GM21529 (cell line): Measurements from ENCODE around the gene RASAL2.
"Not testable (repeated sequence)": the region's sequence is repeated elsewhere in the genome, so short reads cannot be mapped to it uniquely, and the experiment has no call there.

Experiments
- ATAC-seq: cut with Tn5 transposase; IDR thresholded peaks from one replicate; pipeline ENCODE4 v1.9.1; 2021; ENCODE audit not compliant: unreplicated experiment

Gene RASAL2

GRCh38 chr1:178330848-178331497 is 237.1 kb downstream of the RASAL2 start:
- no peak for ATAC-seq

DNA sequence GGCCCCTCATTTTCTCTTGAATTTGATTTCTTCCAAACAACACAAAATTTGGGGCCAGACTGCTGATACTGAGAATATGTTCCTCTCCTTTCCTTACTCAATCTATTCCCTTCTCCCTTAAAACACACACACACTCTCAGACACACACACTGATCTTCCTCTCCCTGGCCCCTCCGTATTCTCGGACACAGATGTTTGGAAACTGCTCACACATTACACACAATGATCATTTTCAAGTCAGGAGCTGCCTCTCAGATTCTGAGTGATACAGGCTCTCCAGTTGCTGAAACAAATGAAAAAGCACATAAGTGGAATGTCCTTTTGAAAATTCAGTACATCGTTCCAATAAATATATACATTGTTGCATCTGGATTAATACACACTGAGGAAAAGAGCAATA is 241.5 kb downstream of the RASAL2 start:
- no peak for ATAC-seq

DNA sequence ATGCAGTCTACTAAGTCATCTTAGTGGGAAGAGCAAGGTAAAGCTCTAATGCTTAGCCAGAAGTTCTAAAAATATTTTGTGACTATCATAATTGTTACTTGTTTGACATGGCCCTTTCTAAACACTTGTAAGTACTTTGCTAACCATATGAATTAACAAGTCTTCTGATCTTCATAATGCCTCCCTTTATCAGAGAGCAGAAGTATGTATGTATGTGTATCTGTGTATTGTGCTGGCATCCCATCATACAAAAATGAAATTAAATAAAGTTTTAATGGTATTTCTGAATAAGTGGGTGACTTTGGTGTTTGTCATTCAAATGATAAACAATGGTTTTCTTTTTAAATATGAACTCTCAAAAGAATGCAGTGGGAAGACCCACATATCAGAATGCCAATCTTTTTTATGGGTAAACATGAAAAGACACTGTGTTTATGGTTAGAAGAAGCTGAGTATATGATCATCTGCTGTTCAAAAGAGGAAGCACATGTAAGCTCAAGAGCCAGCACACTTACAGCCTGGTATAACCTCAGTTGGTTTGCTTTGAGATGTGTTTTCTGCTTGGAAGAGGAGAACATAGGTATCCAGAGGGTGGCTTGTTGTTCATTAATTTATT is 243.3 kb downstream of the RASAL2 start:
- no peak for ATAC-seq

DNA sequence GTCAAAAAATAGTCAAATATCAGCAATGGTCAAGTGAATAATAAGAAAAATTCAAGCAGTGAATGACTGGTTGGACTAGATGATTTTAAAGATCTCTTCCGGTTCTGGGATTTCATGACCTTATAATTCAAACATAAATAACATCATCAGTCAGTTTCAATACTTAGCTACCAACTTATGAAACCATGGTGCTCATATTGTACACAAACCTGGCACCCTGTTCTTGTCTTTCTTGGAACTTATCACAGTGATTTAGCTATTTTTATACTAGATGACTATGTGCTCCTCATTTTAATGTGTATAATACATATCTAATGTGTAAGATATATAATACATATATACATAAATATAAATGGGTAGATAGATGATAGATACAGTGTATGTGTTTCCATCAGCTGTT is 245.9 kb downstream of the RASAL2 start:
- ATAC-seq, result no peak

DNA sequence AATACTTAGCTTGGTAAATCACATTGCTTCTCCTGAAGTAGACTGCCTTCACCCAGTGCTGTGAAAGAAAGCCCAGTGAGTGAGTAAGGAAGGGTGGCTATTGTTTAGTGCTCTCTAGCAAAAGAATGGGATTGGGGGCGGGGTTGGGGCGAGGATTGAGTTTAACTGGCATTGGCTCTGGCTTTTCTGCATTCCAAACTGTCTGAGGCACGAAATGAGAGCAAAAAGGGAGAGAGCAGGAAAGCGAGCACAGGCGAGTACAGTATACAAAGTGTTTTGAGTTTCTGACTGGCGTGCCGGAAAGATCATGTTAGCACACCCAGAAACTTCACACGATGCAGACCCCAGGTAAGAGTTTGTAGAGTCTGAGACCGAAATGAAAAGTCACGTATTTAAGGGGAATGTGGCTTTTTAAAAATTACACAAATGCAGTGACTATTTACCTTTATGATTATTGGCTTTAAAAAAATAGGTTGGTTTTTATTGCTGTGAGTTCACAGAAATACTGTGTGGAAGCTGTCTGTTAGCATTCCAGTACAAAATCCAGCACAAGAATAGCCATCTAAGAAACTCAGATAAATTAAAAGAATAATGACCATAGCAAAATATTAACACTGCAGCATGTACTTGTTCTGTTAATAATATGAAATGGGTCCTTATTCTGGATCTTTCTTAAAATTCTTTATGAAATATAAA is 247.5 kb downstream of the RASAL2 start:
- ATAC-seq, result no peak

DNA sequence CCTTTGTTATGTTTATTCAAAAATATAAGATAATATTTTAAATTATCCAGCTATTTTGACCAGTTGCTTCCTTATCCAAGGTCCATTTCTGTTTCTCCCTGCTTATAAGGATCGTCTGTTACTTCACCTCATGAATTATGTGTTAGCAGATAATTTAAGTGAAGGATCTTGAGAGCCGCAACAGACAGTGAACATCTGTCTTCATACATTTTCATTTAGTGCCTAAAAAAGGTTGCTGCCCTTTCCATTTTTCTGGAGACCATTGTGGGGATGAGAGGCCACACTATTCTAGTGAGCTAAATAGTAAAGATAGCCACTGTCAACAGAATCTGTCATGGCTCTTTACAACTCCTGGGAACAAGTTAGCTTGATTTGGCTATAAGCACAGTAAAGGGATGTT is 248.8 kb downstream of the RASAL2 start:
- ATAC-seq, result no peak

DNA sequence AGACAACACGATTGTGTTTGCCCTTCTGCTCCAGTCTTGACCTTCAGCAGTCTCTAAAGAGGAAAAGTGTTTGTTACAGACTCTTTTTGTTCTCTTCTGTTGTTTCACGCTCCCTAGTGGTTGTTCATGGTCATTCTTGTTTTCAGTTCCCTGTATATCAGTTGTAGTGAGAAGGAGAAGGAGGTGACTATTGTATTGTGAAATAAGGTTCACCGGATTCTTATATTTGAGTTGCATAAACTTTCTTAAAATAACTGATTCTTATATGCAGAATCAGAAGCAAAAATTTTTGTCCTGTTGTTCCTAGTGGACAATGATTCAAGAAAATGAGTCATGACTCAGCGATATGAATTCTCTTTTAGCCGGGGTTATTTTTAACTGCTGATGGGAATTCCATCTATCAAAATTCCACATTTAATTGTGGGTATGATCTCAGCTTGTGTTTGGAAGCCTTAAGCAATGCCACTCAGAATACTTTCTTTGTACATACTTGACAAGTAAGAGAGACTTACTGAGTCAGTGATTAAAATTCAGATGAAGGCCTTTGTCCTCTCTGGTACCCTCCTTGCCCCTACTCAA is 250.7 kb downstream of the RASAL2 start:
- ATAC-seq, result no peak

GRCh38 chr1:178345238-178345637 is 251.3 kb downstream of the RASAL2 start:
- no peak for ATAC-seq

DNA sequence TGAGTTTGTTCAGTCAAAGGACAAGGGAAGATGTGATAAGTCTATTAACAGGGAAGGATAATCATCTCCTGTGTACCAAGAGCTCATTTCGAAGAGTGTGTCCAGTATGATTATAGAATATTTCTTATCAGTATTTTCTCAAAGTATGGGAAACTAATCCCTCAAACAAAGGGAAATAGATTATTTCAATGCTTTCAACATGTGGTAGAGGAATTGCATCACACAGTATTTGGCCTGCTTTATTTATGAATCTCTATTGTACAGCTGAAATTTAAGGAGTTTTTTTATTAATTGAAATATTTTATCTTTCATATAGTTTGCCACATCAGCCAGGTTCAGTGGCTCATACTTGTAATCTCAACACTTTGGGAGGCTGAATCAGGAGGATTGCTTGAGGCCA is 251.9 kb downstream of the RASAL2 start:
- no peak for ATAC-seq

- ATAC-seq, result no peak
Measured at GRCh38 chr1:178349801-178350200, 255.9 kb downstream of the RASAL2 start.

DNA sequence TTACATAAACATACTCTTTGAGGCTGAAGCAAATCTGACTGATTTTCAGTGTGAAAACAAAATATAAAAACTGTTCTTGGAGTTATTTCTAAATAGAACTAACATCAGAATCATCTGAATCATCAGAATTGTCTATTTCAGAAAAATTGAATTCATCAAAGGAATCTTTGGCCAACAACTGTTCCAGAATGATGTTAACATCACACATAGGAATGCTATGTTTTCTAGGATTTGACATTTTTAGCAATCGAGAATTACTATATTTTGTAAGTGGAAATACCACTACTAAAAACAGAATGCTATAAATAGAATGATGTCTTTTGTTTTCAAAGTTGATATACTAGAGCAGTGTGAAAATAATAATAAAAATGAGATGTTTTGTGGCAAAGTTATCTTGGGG is 258.0 kb downstream of the RASAL2 start:
- ATAC-seq, result not testable (repeated sequence)

GRCh38 chr1:178352790-178353416 is 259.0 kb downstream of the RASAL2 start:
- ATAC-seq, result no peak

GRCh38 chr1:178353524-178353923 is 259.6 kb downstream of the RASAL2 start:
- no peak for ATAC-seq

DNA sequence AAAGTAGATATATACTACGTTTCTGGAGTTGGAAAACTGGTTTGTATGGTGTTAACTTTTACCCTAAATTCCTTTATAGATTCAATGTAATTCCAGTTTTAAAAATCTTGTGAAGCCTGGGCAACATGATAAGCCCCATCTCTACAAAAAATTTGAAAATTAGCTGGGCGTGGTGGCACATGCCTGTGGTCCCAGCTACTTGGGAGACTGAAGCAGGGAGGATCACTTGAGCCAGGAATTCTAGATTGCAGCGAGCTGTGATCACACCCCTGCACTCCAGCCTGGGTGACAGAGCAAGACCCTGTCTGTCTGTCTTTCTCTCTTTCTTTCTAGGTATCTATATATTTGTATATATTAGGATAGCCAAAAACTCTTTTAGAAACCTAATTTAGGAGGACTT is 260.9 kb downstream of the RASAL2 start:
- ATAC-seq, result no peak

GRCh38 chr1:178356299-178356698 is 262.4 kb downstream of the RASAL2 start:
- no peak for ATAC-seq

- no peak for ATAC-seq
Measured at GRCh38 chr1:178358456-178358855, 264.6 kb downstream of the RASAL2 start.

GRCh38 chr1:178360421-178360820 is 266.5 kb downstream of the RASAL2 start:
- ATAC-seq, result no peak

- no peak for ATAC-seq
Measured at GRCh38 chr1:178361847-178362246, 267.9 kb downstream of the RASAL2 start.

GRCh38 chr1:178362747-178363146 is 268.8 kb downstream of the RASAL2 start:
- no peak for ATAC-seq

DNA sequence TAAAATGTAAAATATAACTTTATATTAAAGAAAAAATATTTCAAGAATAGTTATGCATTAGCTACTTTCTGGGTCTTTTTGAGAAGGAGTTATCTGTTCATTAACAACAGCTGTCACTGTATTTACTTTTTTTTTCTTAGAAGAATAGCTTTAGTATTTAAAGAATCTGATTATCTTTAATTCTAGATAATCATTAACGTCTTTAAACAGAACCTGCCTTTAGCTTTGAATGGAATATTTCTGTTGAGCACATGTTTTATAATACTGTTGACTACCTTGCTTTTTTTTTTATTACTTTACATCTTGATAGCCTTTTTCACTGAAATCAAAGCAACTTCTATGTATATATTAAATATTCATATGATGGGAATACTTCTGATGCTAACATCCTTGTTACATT is 270.9 kb downstream of the RASAL2 start:
- no peak for ATAC-seq

- ATAC-seq, result no peak
Measured at GRCh38 chr1:178367151-178367550, 273.2 kb downstream of the RASAL2 start.

DNA sequence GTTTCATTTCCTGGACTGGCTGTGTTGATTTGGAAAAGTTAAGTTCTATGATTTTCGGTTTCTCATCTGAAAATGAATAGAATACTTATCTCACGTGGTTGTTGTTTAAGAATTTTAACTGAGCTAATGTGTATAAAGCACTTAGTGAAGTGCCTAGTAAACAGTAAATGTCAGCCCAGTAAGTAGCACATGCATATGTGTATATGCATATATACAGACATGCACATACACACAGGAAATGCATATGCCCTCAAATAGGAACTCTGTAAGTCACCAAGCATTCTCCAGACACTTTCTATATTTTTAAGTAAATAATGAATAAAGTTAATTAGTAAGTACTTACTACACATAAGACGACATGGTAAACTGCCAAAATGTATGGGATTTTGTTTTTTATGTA is 274.3 kb downstream of the RASAL2 start:
- ATAC-seq, result no peak
